ENCODE data around the gene LPAR3.

The LPAR3 gene

DNA sequence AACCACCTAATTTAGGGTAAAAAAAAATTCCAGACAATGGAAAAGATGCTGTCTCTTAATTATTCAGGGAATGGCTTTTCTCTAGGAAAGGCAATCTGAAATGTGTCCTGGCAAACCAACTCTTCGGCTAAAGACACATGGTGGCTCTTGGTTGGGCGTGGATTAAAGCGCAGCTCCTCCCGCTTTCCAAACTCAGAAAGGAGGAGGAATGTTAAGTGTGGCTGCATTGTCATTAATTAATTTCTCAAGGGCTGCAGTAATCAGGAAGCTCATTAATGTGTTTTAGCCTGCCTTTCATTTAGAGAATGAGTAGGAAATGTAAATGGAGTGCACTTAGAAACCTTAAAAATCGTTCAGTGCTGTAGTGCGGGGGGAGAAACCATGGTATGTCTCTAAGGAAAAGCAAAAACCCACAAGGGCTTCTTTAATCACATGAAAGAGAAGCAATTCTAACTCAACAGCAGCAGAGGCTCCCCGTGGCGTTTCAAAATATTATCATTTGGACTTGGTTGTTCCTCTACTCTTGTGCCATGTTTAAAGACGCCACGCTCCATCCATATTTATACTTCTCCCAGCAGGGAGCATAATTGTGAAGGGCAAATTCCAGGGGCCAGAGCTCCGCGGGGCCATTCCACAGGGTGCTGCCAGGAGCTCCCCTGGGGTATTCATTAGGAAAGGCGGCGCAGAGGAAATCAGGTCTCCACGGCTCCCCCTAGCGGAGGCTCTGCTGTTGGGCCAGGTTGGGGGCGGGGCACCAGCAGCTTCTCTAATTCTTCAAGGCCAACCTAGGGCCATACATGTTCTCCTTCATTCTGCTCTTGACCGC is 110.8 kb downstream of the LPAR3 start:
- no peaks in the 10 kb centered on the region for H3K4me1 ChIP-seq (ENCODE audit: control insufficient read depth, insufficient read depth, low read length)
- POLR2A ChIA-PET, result no interaction called here
- H3K27ac ChIP-seq (ENCODE audit: extremely low read depth, low read depth, low read length), result no peak overlapping the region
- CTCF ChIA-PET, result interaction anchor here (0.6 to 2.1 kb wide), 22 partner anchors 9 to 1217 kb away, joined by 3 to 16 read pairs (median 4); no protein-coding TSS in a partner anchor
- H3K36me3 ChIP-seq (ENCODE audit: control insufficient read depth in 2 of 2, insufficient read depth in 1 of 2, low read length in 2 of 2), result no peaks in the 10 kb centered on the region
- H3K4me3 ChIP-seq (ENCODE audit: low read depth, low read length), result no peak overlapping the region
- no peaks in the 10 kb centered on the region for H3K9me3 ChIP-seq (ENCODE audit: control insufficient read depth, insufficient read depth, low read depth, low read length)
- TF ChIP-seq, protein P1, sequence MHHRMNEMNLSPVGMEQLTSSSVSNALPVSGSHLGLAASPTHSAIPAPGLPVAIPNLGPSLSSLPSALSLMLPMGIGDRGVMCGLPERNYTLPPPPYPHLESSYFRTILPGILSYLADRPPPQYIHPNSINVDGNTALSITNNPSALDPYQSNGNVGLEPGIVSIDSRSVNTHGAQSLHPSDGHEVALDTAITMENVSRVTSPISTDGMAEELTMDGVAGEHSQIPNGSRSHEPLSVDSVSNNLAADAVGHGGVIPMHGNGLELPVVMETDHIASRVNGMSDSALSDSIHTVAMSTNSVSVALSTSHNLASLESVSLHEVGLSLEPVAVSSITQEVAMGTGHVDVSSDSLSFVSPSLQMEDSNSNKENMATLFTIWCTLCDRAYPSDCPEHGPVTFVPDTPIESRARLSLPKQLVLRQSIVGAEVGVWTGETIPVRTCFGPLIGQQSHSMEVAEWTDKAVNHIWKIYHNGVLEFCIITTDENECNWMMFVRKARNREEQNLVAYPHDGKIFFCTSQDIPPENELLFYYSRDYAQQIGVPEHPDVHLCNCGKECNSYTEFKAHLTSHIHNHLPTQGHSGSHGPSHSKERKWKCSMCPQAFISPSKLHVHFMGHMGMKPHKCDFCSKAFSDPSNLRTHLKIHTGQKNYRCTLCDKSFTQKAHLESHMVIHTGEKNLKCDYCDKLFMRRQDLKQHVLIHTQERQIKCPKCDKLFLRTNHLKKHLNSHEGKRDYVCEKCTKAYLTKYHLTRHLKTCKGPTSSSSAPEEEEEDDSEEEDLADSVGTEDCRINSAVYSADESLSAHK (tag by site-specific recombination; IDR thresholded peaks at IDR 0.05), result 0 out of 2 replicates have a peak, but pooled peaks have one; percentile 23
- peak; percentile 35 for TF ChIP-seq SP7 (tag by site-specific recombination; IDR thresholded peaks at IDR 0.05)
- TF ChIP-seq KLF9 (tag by site-specific recombination; IDR thresholded peaks at IDR 0.05; ENCODE audit: low read depth), result peak; percentile 77
- TF ChIP-seq, protein P2, sequence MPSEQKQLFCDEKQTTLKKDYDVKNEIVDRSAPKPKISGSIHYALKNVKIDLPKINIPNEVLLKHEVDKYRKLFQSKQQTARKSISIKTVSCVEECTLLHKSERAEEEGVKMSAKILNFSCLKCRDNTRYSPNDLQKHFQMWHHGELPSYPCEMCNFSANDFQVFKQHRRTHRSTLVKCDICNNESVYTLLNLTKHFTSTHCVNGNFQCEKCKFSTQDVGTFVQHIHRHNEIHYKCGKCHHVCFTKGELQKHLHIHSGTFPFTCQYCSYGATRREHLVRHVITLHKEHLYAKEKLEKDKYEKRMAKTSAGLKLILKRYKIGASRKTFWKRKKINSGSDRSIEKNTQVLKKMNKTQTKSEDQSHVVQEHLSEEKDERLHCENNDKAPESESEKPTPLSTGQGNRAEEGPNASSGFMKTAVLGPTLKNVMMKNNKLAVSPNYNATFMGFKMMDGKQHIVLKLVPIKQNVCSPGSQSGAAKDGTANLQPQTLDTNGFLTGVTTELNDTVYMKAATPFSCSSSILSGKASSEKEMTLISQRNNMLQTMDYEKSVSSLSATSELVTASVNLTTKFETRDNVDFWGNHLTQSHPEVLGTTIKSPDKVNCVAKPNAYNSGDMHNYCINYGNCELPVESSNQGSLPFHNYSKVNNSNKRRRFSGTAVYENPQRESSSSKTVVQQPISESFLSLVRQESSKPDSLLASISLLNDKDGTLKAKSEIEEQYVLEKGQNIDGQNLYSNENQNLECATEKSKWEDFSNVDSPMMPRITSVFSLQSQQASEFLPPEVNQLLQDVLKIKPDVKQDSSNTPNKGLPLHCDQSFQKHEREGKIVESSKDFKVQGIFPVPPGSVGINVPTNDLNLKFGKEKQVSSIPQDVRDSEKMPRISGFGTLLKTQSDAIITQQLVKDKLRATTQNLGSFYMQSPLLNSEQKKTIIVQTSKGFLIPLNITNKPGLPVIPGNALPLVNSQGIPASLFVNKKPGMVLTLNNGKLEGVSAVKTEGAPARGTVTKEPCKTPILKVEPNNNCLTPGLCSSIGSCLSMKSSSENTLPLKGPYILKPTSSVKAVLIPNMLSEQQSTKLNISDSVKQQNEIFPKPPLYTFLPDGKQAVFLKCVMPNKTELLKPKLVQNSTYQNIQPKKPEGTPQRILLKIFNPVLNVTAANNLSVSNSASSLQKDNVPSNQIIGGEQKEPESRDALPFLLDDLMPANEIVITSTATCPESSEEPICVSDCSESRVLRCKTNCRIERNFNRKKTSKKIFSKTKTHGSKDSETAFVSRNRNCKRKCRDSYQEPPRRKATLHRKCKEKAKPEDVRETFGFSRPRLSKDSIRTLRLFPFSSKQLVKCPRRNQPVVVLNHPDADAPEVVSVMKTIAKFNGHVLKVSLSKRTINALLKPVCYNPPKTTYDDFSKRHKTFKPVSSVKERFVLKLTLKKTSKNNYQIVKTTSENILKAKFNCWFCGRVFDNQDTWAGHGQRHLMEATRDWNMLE (tag by site-specific recombination; conservative IDR thresholded peaks at IDR 0.05; ENCODE audit: low read depth), result peak; percentile 32; the same call in 1 of the 2 replicates
- peak; percentile 74 for TF ChIP-seq ZNF2 (tag by site-specific recombination; IDR thresholded peaks at IDR 0.05)
- TF ChIP-seq ZSCAN30 (tag by site-specific recombination; IDR thresholded peaks at IDR 0.05), result peak; percentile 78; the same call in 1 of the 2 replicates
- TF ChIP-seq ZBTB8A (tag by site-specific recombination; IDR thresholded peaks at IDR 0.05), result peak; percentile 58; the same call in 1 of the 2 replicates
- peak; percentile 74; the same call in 1 of the 2 replicates for TF ChIP-seq SCRT2 (tag by site-specific recombination; IDR thresholded peaks at IDR 0.05)
- no peak for TF ChIP-seq ZNF16 (tag by site-specific recombination; IDR thresholded peaks at IDR 0.05; ENCODE audit: low read depth)
- TF ChIP-seq, protein P3, sequence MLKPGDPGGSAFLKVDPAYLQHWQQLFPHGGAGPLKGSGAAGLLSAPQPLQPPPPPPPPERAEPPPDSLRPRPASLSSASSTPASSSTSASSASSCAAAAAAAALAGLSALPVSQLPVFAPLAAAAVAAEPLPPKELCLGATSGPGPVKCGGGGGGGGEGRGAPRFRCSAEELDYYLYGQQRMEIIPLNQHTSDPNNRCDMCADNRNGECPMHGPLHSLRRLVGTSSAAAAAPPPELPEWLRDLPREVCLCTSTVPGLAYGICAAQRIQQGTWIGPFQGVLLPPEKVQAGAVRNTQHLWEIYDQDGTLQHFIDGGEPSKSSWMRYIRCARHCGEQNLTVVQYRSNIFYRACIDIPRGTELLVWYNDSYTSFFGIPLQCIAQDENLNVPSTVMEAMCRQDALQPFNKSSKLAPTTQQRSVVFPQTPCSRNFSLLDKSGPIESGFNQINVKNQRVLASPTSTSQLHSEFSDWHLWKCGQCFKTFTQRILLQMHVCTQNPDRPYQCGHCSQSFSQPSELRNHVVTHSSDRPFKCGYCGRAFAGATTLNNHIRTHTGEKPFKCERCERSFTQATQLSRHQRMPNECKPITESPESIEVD (tag by site-specific recombination; IDR thresholded peaks at IDR 0.05), result peak; percentile 25; the same call in 1 of the 2 replicates
- TF ChIP-seq ZNF501 (tag by site-specific recombination; IDR thresholded peaks at IDR 0.05), result 0 out of 2 replicates have a peak, but pooled peaks have one; percentile 39
- TF ChIP-seq ZNF221 (tag by site-specific recombination; IDR thresholded peaks at IDR 0.05; ENCODE audit: borderline replicate concordance), result no peak
- peak; percentile 81 for TF ChIP-seq ZNF184 (tag by site-specific recombination; IDR thresholded peaks at IDR 0.05)
- peak; percentile 45; the same call in 1 of the 2 replicates for TF ChIP-seq ZNF549 (tag by site-specific recombination; IDR thresholded peaks at IDR 0.05)
- no peak for TF ChIP-seq ZNF843 (tag by site-specific recombination; IDR thresholded peaks at IDR 0.05)
- TF ChIP-seq ZNF514 (tag by site-specific recombination; IDR thresholded peaks at IDR 0.05), result no peak
- TF ChIP-seq ZNF521 (tag by site-specific recombination; IDR thresholded peaks at IDR 0.05), result no peak
- TF ChIP-seq, protein P4, sequence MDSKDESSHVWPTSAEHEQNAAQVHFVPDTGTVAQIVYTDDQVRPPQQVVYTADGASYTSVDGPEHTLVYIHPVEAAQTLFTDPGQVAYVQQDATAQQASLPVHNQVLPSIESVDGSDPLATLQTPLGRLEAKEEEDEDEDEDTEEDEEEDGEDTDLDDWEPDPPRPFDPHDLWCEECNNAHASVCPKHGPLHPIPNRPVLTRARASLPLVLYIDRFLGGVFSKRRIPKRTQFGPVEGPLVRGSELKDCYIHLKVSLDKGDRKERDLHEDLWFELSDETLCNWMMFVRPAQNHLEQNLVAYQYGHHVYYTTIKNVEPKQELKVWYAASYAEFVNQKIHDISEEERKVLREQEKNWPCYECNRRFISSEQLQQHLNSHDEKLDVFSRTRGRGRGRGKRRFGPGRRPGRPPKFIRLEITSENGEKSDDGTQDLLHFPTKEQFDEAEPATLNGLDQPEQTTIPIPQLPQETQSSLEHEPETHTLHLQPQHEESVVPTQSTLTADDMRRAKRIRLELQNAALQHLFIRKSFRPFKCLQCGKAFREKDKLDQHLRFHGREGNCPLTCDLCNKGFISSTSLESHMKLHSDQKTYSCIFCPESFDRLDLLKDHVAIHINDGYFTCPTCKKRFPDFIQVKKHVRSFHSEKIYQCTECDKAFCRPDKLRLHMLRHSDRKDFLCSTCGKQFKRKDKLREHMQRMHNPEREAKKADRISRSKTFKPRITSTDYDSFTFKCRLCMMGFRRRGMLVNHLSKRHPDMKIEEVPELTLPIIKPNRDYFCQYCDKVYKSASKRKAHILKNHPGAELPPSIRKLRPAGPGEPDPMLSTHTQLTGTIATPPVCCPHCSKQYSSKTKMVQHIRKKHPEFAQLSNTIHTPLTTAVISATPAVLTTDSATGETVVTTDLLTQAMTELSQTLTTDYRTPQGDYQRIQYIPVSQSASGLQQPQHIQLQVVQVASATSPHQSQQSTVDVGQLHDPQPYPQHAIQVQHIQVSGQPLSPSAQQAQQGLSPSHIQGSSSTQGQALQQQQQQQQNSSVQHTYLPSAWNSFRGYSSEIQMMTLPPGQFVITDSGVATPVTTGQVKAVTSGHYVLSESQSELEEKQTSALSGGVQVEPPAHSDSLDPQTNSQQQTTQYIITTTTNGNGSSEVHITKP (tag by site-specific recombination; IDR thresholded peaks at IDR 0.05), result peak; percentile 78
- TF ChIP-seq SCRT1 (tag by site-specific recombination; IDR thresholded peaks at IDR 0.05; ENCODE audit: borderline replicate concordance), result peak; percentile 62; the same call in 1 of the 2 replicates
- TF ChIP-seq RBAK (tag by site-specific recombination; IDR thresholded peaks at IDR 0.05), result no peak
- TF ChIP-seq GLIS2 (tag by site-specific recombination; IDR thresholded peaks at IDR 0.05), result peak; percentile 87
- no peak for TF ChIP-seq MEIS1 (CRISPR knock-in tag; IDR thresholded peaks at IDR 0.05; ENCODE audit: borderline replicate concordance)
- TF ChIP-seq ZFP37 (tag by site-specific recombination; IDR thresholded peaks at IDR 0.05), result no peak
- no peak for TF ChIP-seq ZNF585B (tag by site-specific recombination; IDR thresholded peaks at IDR 0.05)
- no peak for TF ChIP-seq ZSCAN23 (tag by site-specific recombination; IDR thresholded peaks at IDR 0.05)
